Measurements from ENCODE around the gene SUCO. TPM values are rescaled to one million over a fixed set of nuclear protein-coding genes. Genes with fewer than 3 reads are reported as not detected.

SUCO gene
- total and polyA plus RNA-seq, 2 experiments from 2014 or later, result 39.1 to 113 TPM

GRCh38 chr1:172626845-172627244, 93.9 kb downstream of the SUCO start:
- TF ChIP-seq, protein P1, sequence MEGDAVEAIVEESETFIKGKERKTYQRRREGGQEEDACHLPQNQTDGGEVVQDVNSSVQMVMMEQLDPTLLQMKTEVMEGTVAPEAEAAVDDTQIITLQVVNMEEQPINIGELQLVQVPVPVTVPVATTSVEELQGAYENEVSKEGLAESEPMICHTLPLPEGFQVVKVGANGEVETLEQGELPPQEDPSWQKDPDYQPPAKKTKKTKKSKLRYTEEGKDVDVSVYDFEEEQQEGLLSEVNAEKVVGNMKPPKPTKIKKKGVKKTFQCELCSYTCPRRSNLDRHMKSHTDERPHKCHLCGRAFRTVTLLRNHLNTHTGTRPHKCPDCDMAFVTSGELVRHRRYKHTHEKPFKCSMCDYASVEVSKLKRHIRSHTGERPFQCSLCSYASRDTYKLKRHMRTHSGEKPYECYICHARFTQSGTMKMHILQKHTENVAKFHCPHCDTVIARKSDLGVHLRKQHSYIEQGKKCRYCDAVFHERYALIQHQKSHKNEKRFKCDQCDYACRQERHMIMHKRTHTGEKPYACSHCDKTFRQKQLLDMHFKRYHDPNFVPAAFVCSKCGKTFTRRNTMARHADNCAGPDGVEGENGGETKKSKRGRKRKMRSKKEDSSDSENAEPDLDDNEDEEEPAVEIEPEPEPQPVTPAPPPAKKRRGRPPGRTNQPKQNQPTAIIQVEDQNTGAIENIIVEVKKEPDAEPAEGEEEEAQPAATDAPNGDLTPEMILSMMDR (IDR thresholded peaks at IDR 0.05; ENCODE audit: poor library complexity), result no peak
- TF ChIP-seq EZH2phosphoT487 (IDR thresholded peaks at IDR 0.05; ENCODE audit: low read depth, severe bottlenecking, unreplicated experiment), result no peak
- TF ChIP-seq EZH2 (IDR thresholded peaks at IDR 0.05; ENCODE audit: borderline replicate concordance), result no peak
- H3K27me3 ChIP-seq, result no peaks in the 10 kb centered on the region
- H3K9me3 ChIP-seq (ENCODE audit: low read depth), result no peaks in the 10 kb centered on the region
- H4K20me1 ChIP-seq (ENCODE audit: insufficient read depth, poor library complexity, severe bottlenecking), result no peaks in the 10 kb centered on the region
- H2AFZ ChIP-seq, result no peak overlapping the region
- H3K79me2 ChIP-seq, result no peaks in the 10 kb centered on the region
- no peaks in the 10 kb centered on the region for H3K36me3 ChIP-seq (replicated peaks; ENCODE audit: insufficient read depth, low read depth)
- DNase-seq (ENCODE audit: low spot score), result no peak
- 50% methylated on average over 3 of the region's 3 CpGs for WGBS (ENCODE audit: low lambda C conversion rate, missing lambda C conversion rate)
- H3K4me3 ChIP-seq, result no peak overlapping the region
- H3K4me2 ChIP-seq, result no peak overlapping the region
- no peak overlapping the region for H3K27ac ChIP-seq
- H3K9me2 ChIP-seq (replicated peaks; ENCODE audit: insufficient read depth), result no peaks in the 10 kb centered on the region
- no peaks in the 10 kb centered on the region for H3K4me1 ChIP-seq (ENCODE audit: insufficient read depth)

DNA sequence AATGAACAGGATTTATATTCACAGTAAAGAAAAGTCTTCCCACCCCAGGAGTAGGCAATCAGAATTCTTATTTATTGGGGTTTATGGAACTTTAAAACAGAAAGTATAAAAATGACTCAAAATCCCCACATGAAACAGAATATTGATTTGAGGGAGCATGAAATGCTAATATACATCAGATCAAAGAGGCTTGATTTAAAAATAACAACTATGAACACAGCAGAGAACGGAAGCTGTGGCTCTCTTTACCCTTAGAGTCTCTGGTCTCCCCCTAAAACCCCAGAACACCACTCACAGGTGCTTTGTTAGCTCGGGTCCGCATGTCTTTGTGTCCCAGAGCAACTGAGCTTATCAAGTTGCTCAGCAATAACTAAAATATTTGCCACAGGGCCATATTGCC, 94.8 kb downstream of the SUCO start:
- WGBS (ENCODE audit: low lambda C conversion rate, missing lambda C conversion rate), result 83% methylated on average over 3 of the region's 3 CpGs
- Histone ChIP-seq H3K27ac (no peak overlapping the region), H3K27me3 (no peaks in the 10 kb centered on the region), H3K9me3 (ENCODE audit: low read depth) (no peaks in the 10 kb centered on the region), H2AFZ (no peak overlapping the region), H3K4me1 (ENCODE audit: insufficient read depth) (no peaks in the 10 kb centered on the region), H3K79me2 (no peaks in the 10 kb centered on the region), H3K36me3 (replicated peaks; ENCODE audit: insufficient read depth, low read depth) (no peaks in the 10 kb centered on the region), H4K20me1 (ENCODE audit: insufficient read depth, poor library complexity, severe bottlenecking) (no peaks in the 10 kb centered on the region), H3K4me2 (no peak overlapping the region), H3K4me3 (no peak overlapping the region), H3K9me2 (replicated peaks; ENCODE audit: insufficient read depth) (no peaks in the 10 kb centered on the region)
- no peak for TF ChIP-seq EZH2 (IDR thresholded peaks at IDR 0.05; ENCODE audit: borderline replicate concordance)
- TF ChIP-seq EZH2phosphoT487 (IDR thresholded peaks at IDR 0.05; ENCODE audit: low read depth, severe bottlenecking, unreplicated experiment), result no peak
- TF ChIP-seq, protein P1 (IDR thresholded peaks at IDR 0.05; ENCODE audit: poor library complexity), result no peak
- DNase-seq (ENCODE audit: low spot score), result no peak

DNA sequence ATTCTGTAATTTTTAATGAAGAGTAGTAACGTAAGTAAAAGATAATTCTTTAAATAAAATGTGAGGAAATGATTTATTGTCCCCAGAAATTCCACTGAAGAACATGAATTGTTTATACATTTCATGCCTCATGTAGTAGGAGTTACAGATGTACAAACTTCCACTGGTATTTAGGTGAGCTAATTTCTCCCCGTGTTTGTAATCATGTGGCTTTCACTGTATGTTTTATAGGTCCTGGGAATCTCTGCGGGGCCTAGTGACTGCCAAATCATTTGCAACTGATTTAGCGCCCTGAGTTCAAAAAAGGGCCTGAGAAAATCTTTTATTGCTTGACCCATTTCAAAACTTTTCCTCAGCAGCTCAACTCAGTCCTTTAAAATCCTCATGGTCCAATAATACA, 95.5 kb downstream of the SUCO start:
- H3K4me1 ChIP-seq (ENCODE audit: insufficient read depth), result no peaks in the 10 kb centered on the region
- WGBS (ENCODE audit: low lambda C conversion rate, missing lambda C conversion rate), result 72% methylated on average over 4 of the region's 4 CpGs
- no peaks in the 10 kb centered on the region for H3K9me3 ChIP-seq (ENCODE audit: low read depth)

More for the DNA sequence above, 95.5 kb downstream of the SUCO start:
- TF ChIP-seq EZH2 (IDR thresholded peaks at IDR 0.05; ENCODE audit: borderline replicate concordance) (no peak), EZH2phosphoT487 (IDR thresholded peaks at IDR 0.05; ENCODE audit: low read depth, severe bottlenecking, unreplicated experiment) (no peak)
- TF ChIP-seq, protein P1 (IDR thresholded peaks at IDR 0.05; ENCODE audit: poor library complexity), result no peak
- no peaks in the 10 kb centered on the region for H3K9me2 ChIP-seq (replicated peaks; ENCODE audit: insufficient read depth)
- no peak overlapping the region for H2AFZ ChIP-seq
- no peak overlapping the region for H3K27ac ChIP-seq
- H3K36me3 ChIP-seq (replicated peaks; ENCODE audit: insufficient read depth, low read depth), result no peaks in the 10 kb centered on the region
- H3K79me2 ChIP-seq, result no peaks in the 10 kb centered on the region
- no peak overlapping the region for H3K4me3 ChIP-seq
- no peaks in the 10 kb centered on the region for H4K20me1 ChIP-seq (ENCODE audit: insufficient read depth, poor library complexity, severe bottlenecking)
- H3K4me2 ChIP-seq, result no peak overlapping the region
- H3K27me3 ChIP-seq, result no peaks in the 10 kb centered on the region
- DNase-seq (ENCODE audit: low spot score), result no peak
